Astrocyte (in vitro differentiated cells and primary cell): ENCODE measurements around the gene INPP5A. TPM values are rescaled to one million over a fixed set of nuclear protein-coding genes. Genes with fewer than 3 reads are reported as not detected.
"Not testable (repeated sequence)": the region's sequence is repeated elsewhere in the genome, so short reads cannot be mapped to it uniquely, and the experiment has no call there.

Source experiments
- DNase-seq: peaks from one replicate; pipeline ENCODE4 v3.0.0-alpha.2; 2010; ENCODE audit warnings: low read depth
- FAIRE-seq: peaks from 2 replicates; lab custom pipeline; 2011; peaks lifted over from hg19 to GRCh38; lab: Jason Lieb, UNC
- H2AFZ ChIP-seq: 2 replicates; pipeline ENCODE4 v1.6.0; 2012; ENCODE audit warnings: low read depth, low read length, inconsistent platforms
- H3K27ac ChIP-seq: 2 replicates; pipeline ENCODE4 v1.5.1; 2011; ENCODE audit warnings: low read depth, low read length, inconsistent platforms
- H3K27me3 ChIP-seq: 2 replicates; pipeline ENCODE4 v1.6.0; 2011; ENCODE audit warnings: low read length, inconsistent platforms; ENCODE audit not compliant: insufficient read depth
- H3K36me3 ChIP-seq: 2 replicates; pipeline ENCODE4 v1.5.1; 2011; ENCODE audit warnings: low read length, inconsistent platforms; ENCODE audit not compliant: insufficient read depth
- H3K4me1 ChIP-seq: 2 replicates; pipeline ENCODE4 v1.5.1; 2011; ENCODE audit warnings: low read length, inconsistent platforms; ENCODE audit not compliant: insufficient read depth
- H3K4me2 ChIP-seq: 2 replicates; pipeline ENCODE4 v1.6.0; 2012; ENCODE audit warnings: low read length, inconsistent platforms
- H3K4me3 ChIP-seq: 2 replicates; pipeline ENCODE4 v1.5.1; 2011; ENCODE audit warnings: low read depth, mild to moderate bottlenecking, low read length, inconsistent platforms; ENCODE audit not compliant: insufficient read depth
- H3K79me2 ChIP-seq: 2 replicates; pipeline ENCODE4 v1.6.0; 2012; ENCODE audit warnings: mild to moderate bottlenecking, low read length, inconsistent platforms; ENCODE audit not compliant: insufficient read depth
- H3K9ac ChIP-seq: 2 replicates; pipeline ENCODE4 v1.6.0; 2012; ENCODE audit warnings: mild to moderate bottlenecking, low read length, inconsistent platforms
- H3K9me3 ChIP-seq: 2 replicates; pipeline ENCODE4 v1.5.1; 2012; ENCODE audit warnings: low read depth, mild to moderate bottlenecking, low read length, inconsistent platforms; ENCODE audit not compliant: insufficient read depth
- H4K20me1 ChIP-seq: 2 replicates; pipeline ENCODE4 v1.6.0; 2012; ENCODE audit warnings: low read length, inconsistent platforms; ENCODE audit not compliant: insufficient read depth
- H3K27ac Mint-ChIP-seq: one replicate; pipeline ENCODE4 v1.8.0; 2021; ENCODE audit warnings: mild to moderate bottlenecking, mixed read lengths; ENCODE audit not compliant: unreplicated experiment
- H3K27me3 Mint-ChIP-seq: one replicate; pipeline ENCODE4 v1.8.0; 2021; ENCODE audit warnings: low read depth, mixed read lengths; ENCODE audit not compliant: unreplicated experiment
- H3K36me3 Mint-ChIP-seq: one replicate; pipeline ENCODE4 v1.8.0; 2021; ENCODE audit warnings: low read depth, mixed read lengths; ENCODE audit not compliant: unreplicated experiment
- H3K4me1 Mint-ChIP-seq: one replicate; pipeline ENCODE4 v1.8.0; 2021; ENCODE audit warnings: low read depth, mixed read lengths; ENCODE audit not compliant: unreplicated experiment
- H3K4me3 Mint-ChIP-seq: one replicate; pipeline ENCODE4 v1.8.0; 2021; ENCODE audit warnings: mild to moderate bottlenecking, moderate library complexity, mixed read lengths; ENCODE audit not compliant: unreplicated experiment
- H3K9me3 Mint-ChIP-seq: one replicate; pipeline ENCODE4 v1.8.0; 2021; ENCODE audit warnings: mild to moderate bottlenecking, mixed read lengths; ENCODE audit not compliant: unreplicated experiment
- CTCF ChIP-seq: IDR thresholded peaks from 2 replicates; pipeline ENCODE4 v1.5.1; 2011; ENCODE audit warnings: low read depth, mild to moderate bottlenecking, inconsistent platforms, low read length, moderate library complexity; ENCODE audit not compliant: insufficient read depth
- EZH2 ChIP-seq: IDR thresholded peaks from 2 replicates; pipeline ENCODE4 v1.6.1; 2012; ENCODE audit warnings: mild to moderate bottlenecking, low read length, inconsistent platforms; ENCODE audit not compliant: insufficient read depth
- total RNA-seq: library from RNA; stranded (reverse); gene quantifications from 2 replicates; pipeline ENCODE4 v1.2.1, GENCODE V29; 2021

The INPP5A gene
- total RNA-seq, 1 donor from 2014 or later: 39.1 TPM

- H3K4me3 ChIP-seq: no peak overlapping the region
- Mint-ChIP-seq H3K36me3 (no peaks in the 10 kb centered on the region), H3K27me3 (peaks cover 23% of the 10 kb centered on the region), H3K9me3 (peaks cover 2% of the 10 kb centered on the region), H3K27ac (no peak overlapping the region), H3K4me1 (no peaks in the 10 kb centered on the region), H3K4me3 (no peak overlapping the region)
- no peak overlapping the region for H2AFZ ChIP-seq
- H3K4me2 ChIP-seq: no peak overlapping the region
- H3K9me3 ChIP-seq: no peaks in the 10 kb centered on the region
- H3K4me1 ChIP-seq: no peaks in the 10 kb centered on the region
- no peak overlapping the region for H3K9ac ChIP-seq
- no peak for FAIRE-seq
- H4K20me1 ChIP-seq: no peaks in the 10 kb centered on the region
- no peaks in the 10 kb centered on the region for H3K79me2 ChIP-seq
- TF ChIP-seq CTCF: no peak
- TF ChIP-seq EZH2: no peak
- H3K27me3 ChIP-seq: peaks cover 9% of the 10 kb centered on the region
- H3K27ac ChIP-seq: no peak overlapping the region
- H3K36me3 ChIP-seq: no peaks in the 10 kb centered on the region
- DNase-seq: no peak
Observed at GRCh38 chr10:132796846-132797245, 259.3 kb downstream of the INPP5A start.

GRCh38 chr10:132797986-132798385, 260.4 kb downstream of the INPP5A start:
- not testable (repeated sequence) for H3K4me3 Mint-ChIP-seq, H4K20me1 ChIP-seq, H3K9me3 ChIP-seq, H3K9me3 Mint-ChIP-seq, H3K9ac ChIP-seq, H3K27ac ChIP-seq, H3K27me3 ChIP-seq, H3K79me2 ChIP-seq, H3K4me1 Mint-ChIP-seq, H2AFZ ChIP-seq, FAIRE-seq, DNase-seq, H3K27ac Mint-ChIP-seq, H3K4me1 ChIP-seq, H3K4me2 ChIP-seq, H3K4me3 ChIP-seq, H3K36me3 ChIP-seq, H3K36me3 Mint-ChIP-seq
- peaks cover 19% of the 10 kb centered on the region for H3K27me3 Mint-ChIP-seq

- H3K4me2 ChIP-seq: no peak overlapping the region
- no peak for FAIRE-seq
- Mint-ChIP-seq H3K4me3 (no peak overlapping the region), H3K4me1 (no peaks in the 10 kb centered on the region), H3K27ac (no peak overlapping the region), H3K27me3 (peaks cover 20% of the 10 kb centered on the region), H3K36me3 (no peaks in the 10 kb centered on the region), H3K9me3 (peaks cover 4% of the 10 kb centered on the region)
- H3K4me1 ChIP-seq: no peaks in the 10 kb centered on the region
- no peaks in the 10 kb centered on the region for H4K20me1 ChIP-seq
- TF ChIP-seq CTCF (no peak), EZH2 (no peak)
- no peak overlapping the region for H3K27ac ChIP-seq
- H3K36me3 ChIP-seq: no peaks in the 10 kb centered on the region
- no peak overlapping the region for H3K9ac ChIP-seq
- DNase-seq: no peak
- H3K79me2 ChIP-seq: no peaks in the 10 kb centered on the region
- H3K9me3 ChIP-seq: no peaks in the 10 kb centered on the region
- H3K27me3 ChIP-seq: peaks cover 9% of the 10 kb centered on the region
- H2AFZ ChIP-seq: no peak overlapping the region
- no peak overlapping the region for H3K4me3 ChIP-seq
Observed at GRCh38 chr10:132798403-132798802, 260.8 kb downstream of the INPP5A start.
